Measurements from ENCODE around the gene BEST3.
"Not testable (repeated sequence)": the region's sequence is repeated elsewhere in the genome, so short reads cannot be mapped to it uniquely, and the experiment has no call there.

BEST3 gene

DNA sequence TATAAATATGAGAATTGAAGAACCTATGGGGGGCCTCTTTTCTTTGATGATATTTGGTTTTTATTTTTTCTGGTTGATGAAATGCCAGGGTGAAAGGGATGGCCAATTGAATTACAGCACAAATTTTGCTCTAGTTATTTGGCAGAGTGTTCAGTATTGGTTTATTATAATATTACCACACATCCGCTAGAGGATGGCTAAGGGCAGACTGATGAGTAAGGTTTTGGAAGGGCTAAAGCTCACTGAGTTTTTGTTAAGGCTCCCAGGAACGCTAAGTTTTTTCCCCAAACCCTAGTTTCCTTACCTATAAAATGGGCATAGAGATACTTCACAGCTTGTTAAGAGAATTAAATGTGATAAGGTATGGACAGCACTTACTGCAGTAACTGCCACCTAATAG is 54.1 kb downstream of the BEST3 start:
- DNase-seq, result no peak

DNA sequence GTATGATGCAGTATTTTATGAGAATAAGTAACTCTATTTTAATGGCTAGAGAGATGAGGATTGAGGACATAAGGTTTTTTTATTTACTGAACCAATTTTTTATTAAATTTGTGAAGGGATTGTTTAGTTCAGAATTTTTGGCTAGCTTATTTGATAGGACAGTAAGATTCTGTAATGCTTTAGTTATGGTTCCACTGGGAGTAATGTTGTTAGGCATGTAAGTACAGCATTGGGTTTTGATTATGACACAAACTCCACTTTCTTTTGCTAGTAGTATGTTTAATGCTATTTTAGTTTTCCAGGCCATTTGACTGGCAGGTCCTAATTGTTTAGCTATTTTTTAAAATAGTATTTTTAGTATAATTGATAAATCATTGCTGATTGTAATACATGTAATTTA is 54.6 kb downstream of the BEST3 start:
- DNase-seq, result no peak

DNA sequence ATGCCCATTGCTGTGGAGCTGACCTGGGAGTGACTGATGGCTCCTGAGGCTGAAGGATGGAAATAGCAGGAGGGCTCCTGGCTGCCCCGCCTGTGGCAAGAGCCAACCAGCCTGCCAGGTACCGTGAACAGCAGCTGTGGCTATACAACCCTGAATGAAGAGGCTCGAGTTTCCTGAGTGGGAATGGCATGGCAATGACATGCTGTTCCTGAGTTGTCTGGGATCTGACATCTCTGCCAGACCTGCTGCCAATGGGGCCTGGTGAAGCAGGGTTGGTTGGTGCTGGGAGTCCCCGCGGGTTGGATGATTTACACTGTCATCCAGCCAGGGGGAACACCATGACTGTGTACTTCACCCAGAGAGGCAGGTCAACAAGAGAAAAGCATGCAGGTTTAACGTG is 56.6 kb downstream of the BEST3 start:
- no peak for DNase-seq

DNA sequence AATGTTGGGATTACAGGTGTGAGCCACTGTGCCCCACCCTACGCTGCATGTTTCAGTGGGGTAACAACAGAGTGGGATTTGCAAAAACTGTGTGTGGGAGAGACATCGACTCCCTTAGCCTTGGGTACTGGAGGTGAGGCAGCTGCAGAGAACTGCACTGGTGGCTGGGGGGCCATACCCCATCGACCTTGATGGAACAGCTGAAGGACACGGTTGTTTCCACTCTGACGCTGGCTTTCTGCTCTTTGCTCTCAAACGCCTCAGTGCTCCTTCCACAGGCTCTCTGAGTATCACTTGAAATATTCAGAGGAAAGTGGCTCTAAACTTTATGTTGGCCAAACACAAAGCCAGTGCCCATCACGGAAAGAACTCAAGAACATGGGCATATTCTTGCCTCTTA is 57.6 kb downstream of the BEST3 start:
- DNase-seq, result no peak

DNA sequence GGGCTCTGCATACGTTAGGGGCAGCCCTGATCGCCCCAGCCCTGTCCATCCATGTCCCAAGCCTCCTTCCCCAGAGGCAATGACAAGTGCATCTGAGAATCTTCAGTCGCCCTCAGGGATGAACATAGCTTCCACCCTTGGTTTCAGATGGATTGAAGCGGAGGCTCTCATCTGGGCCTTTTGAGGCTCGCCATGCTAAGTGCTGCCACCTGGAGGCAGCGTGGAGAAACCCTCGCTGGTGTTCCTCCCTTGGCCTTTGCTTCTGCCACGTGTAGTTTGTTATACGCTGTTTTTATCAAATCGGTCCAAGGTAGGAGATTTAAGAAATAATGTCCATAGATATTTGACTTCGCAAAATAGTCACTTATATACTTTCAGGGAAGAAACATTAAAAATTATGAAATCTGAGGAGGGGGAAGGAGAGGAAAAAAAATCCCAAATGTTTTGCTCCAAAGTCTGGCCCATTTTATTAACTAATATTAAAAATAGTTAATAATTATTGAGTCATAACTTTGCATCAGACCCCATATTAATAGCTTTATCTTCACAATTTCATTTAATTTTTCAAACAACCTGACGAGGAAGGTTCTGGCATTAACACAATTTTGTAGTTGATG is 59.6 kb downstream of the BEST3 start:
- DNase-seq, result peak; percentile 54

DNA sequence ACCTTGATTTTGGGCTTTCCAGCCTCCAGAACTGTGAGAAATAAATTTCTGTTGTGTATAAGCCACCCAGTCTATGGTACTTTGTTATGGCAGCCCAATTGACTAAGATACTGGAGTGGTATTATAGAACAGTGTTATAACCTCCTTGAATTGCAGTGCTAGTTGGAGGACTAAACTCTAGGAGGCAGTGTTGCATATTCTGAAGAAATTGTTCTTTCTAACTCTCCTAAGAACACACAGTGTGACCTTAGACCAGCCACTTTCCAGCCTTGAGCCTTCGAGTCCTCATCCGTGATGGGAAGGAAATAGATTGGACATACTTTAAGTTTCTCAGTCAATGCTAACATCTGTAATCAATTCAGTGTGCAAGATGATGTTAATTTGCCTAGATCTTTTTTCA is 66.0 kb downstream of the BEST3 start:
- no peak for DNase-seq

DNA sequence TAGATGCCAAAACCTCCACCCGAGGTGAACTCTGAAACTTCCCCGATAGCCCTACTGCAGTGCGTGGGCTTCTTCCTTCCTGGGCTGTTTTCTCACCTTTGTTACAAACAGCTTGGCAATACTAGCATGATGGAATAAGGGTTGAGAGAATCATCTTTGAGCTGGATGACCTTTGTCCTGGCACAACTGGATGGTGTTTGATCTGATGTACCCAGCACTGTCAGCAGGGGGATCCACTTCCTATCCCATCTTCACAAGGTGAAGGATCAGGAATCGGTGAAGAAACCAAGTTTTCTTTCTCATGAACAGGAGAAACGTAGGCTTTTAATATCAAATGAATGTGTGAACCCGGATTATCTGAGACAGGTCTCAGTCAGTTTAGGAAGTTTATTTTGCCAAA is 68.9 kb downstream of the BEST3 start:
- DNase-seq, result no peak

DNA sequence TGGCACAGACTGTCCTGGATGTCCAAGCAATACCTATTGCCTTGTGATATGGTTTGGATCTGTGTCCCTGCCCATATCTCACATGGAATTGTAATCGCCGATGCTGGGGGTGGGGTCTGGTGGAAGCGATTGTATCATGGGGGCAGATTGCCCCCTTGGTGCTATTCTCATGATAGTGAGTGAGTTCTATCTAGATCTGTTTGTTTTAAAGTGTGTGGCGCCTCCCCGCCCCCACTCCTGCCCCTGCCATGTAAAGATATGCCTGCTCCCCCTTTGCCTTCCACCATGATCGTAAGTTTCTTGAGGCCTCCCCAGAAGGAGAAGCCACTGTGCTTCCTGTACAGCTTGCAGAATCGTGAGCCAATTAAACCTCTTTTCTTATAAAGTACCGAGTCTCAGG is 71.6 kb downstream of the BEST3 start:
- no peak for DNase-seq

DNA sequence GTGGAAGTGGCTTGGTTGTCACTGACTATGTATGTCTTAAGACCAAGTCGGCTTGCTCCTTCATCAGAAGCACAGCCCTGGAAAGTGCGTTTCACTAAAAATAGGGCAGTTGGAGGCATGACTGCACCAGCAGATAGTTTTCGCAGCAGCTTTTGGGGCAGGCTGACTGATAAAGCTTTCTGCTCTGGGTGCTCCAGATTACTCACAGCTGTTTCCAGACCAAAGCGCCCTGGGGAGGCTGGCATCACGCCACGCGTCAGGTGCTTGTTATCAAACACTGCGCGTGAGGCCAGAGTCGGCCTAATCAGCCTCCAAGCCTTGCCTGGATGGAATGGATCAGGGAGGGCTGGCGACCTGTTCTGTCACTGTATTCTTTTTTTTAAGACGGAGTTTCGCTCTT is 75.1 kb downstream of the BEST3 start:
- no peak for DNase-seq

DNA sequence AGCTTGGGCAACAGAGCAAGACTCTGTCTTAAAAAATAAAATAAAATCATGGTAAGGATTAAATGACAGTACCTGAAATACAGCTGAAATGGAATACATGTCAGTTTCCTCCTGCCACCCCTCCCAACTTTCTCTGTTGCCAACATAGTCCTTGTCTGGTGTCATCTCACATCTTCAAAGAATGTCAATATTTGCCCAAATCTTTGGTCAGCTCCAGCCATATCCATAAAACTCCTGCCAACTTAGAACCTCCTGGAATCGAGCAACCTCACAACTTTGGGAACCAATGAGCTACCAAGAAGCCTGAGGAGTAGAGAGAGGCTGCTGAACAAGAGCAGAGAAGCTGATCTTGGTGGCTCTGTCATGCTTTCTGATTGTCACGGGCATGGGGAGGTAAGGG is 77.6 kb downstream of the BEST3 start:
- DNase-seq, result no peak

DNA sequence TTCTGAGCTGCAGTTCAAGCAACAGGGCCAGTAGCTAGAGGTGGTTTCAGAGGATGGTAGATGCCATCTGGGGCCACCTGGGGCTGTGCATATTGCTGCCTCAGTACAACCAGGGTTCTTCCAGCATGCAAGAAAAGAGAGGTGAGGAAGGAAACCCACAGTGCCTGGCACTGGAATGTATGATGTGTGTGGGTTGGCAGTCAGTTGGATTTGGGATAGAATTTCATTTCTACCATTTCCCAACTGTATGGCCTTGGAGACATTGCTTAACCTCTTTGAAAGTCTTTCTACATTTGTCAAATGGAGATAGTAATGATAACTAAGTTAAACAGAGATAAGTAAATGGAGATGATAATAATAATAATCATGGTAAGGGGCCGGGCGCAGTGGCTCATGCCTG is 78.2 kb downstream of the BEST3 start:
- DNase-seq, result no peak

DNA sequence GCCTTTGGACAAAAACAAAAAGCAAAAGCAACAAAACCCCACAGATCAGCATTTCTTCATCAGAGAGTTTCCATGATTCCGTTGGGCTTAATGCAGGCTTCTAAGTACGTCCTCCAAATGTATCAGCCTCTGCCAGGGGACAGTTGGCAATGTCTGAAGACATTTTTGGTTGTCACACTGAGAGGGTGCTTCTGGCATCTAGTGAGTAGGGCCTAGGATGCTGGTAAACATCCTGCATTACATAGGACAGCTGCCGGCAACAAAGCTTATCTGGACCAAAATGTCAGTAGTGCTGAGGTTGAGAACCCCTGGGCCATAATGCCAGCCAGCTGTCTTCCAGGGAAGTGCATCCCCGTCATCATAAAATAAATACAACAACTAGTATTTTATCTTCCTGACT is 79.0 kb downstream of the BEST3 start:
- DNase-seq, result no peak

DNA sequence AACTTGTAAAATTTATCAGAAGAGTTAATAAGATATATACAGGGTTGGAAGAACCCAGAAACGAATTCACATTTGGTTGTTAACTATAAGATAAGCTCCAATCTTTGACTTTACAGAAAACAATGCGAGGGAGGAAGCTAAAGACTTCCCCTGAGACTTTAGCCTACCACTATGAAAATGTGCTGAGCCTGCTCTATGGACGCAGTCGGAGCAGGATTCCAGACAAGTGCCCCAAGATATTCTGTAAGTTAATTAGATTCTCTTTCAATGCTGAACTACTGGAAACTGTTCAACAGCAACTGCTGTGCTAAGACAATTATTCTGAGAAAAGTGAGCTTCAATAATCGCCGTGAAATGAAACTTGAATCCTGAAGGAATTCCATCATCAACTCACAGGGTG is 80.1 kb downstream of the BEST3 start:
- DNase-seq, result no peak

DNA sequence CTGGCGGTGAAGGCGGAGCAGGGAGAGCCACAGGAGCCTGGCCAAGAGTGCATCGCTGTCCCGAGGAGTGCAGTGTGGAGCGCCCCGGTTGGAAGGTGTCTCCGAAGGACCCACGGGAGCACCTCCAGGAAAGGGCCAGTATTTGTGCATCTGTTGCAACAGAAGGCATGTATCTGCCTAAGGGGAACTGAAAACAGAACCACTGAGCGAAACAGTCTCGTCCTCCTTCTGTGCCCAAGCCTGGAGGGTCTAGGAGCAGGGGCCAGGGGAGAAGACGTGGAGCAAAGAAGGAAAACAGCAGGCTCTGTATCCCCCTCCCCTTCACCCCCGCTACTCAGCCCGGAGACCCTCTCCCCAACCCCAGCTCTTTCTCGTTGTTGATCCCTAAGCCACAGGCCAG is 83.1 kb downstream of the BEST3 start:
- DNase-seq, result no peak

DNA sequence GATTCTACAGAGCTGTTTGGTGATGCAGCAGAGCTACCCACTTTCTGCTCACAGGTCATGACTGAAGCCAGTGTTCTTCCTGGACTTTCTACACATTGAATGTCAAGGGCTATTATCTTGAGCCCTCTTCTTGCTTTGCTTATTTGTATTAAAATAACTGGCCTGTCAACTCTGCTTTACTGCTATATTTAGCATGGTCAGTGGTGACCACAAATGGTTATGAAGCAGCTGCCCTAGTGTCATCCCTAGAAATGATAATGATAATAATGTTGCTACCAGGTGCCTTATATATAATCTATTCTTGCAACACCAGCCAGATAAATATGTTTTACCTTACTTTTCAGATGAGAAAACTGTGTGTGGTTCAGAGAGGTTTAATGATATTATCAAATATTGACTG is 85.8 kb downstream of the BEST3 start:
- no peak for DNase-seq

DNA sequence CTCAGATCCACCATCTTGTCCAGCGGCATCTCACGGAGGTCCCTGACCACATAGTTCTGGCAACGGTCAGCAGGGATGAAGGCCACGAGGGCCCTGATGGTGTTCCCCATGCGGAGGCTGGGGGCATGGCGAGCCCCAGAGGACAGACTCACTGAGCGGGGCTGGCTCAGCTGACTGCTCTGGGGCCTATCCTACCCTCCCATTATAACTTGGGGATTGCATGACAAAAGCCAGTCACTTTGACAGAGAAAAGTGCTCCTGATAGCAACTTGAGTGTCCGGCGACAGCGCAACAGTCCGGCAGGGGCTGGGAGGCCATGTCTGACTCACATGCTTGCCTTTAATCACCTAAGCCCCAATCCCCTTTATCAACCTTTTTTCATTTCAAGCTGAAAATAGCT is 88.4 kb downstream of the BEST3 start, which contains the start of gene LRRC10:
Gene LRRC10, minus strand, starts transcription at position 179 of the 400 bp plus-strand sequence. Its CDS starts 69 bp downstream, at position 110.
- DNase-seq, result no peak

DNA sequence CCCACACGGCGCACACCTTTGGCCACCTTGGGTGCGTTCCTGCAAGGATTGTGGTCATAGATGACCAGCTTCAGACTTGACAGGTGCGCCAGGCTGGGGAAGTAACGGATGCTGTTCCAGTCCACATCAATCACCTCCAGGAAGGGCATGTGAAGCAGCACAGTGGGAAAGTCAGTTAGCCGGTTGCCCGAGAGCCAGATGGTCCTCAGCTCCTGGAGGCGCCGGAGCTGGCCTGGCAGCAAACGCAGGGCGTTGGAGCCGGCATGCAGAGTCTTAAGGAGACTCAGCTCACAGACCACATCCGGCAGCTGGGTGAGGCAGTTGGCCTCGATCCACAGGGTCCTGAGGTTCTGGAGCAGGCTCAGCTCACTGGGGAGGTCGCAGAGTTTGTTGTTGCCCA is 89.0 kb downstream of the BEST3 start:
- no peak for DNase-seq

DNA sequence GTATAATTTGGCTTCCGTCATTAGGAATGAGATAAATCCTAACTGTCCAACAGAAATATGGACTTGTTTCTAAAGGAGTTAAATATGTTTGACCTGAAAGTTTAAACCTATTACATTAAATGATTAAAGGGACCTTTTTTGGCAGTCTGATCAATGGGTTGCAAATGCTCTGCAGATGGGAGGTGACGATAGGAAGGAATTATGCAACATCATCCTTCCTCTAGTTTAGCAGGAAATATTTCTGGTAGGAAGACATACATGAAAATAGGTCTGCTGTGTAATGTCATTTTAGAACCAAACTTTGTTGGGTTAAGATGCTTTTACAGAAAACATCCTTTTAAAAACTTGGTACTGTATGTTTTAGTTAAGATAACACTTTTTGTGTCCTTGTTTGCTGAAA is 91.0 kb downstream of the BEST3 start:
- DNase-seq, result no peak

DNA sequence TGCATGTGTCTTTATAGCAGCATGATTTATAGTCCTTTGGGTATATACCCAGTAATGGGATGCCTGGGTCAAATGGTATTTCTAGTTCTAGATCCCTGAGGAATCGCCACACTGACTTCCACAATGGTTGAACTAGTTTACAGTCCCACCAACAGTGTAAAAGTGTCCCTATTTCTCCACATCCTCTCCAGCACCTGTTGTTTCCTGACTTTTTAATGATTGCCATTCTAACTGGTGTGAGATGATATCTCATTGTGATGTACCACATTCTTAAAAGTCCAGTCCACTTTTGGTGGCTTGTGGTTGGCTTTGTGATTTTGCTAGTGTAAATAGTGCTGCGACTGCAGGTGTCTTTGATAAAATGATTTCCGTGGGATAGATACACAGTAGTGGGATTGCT is 94.8 kb downstream of the BEST3 start:
- DNase-seq, result not testable (repeated sequence)
